K562 (cell line): ENCODE measurements around the gene ZFAND2B. TPM values are rescaled to one million over a fixed set of nuclear protein-coding genes. Genes with fewer than 3 reads are reported as not detected.

ENCODE experiments used
- C11orf30 ChIP-seq: fragments of 450-650 bp; IDR thresholded peaks from 2 replicates; pipeline ENCODE4 v1.6.1; 2016; ENCODE audit warnings: low read depth, mild to moderate bottlenecking
- CBFB ChIP-seq: sonication (generic); formaldehyde crosslinking; IDR thresholded peaks from 2 replicates; pipeline ENCODE4 v1.4.0; 2020; ENCODE audit warnings: mild to moderate bottlenecking, missing genetic modification reagents
- CEBPG ChIP-seq, 3 experiments: fragments of 200-800 bp in 1 of 3; sonication (Bioruptor generic) in 1 of 3; sonication (generic) in 1 of 3; formaldehyde crosslinking in 1 of 3; IDR thresholded peaks in 2 of 3; conservative IDR thresholded peaks in 1 of 3; 2 replicates each; pipeline versions ENCODE4 v1.6.1 to v1.8.0; 2016 to 2022; ENCODE audit warnings: missing compliant biosample characterization in 2 of 3, missing genetic modification characterization in 2 of 3, mild to moderate bottlenecking in 1 of 3, missing genetic modification reagents in 1 of 3
- CHD1 ChIP-seq: fragments of 200-600 bp; sonication (generic); IDR thresholded peaks from one replicate; pipeline ENCODE4 v1.6.1; 2012; ENCODE audit warnings: mild to moderate bottlenecking, moderate library complexity, low read length, inconsistent platforms
- ELF1 ChIP-seq: fragments of 200-800 bp; sonication (Bioruptor generic); IDR thresholded peaks from 2 replicates; pipeline ENCODE4 v1.6.1; 2016; ENCODE audit warnings: missing genetic modification characterization, missing compliant biosample characterization
- FOXP1 ChIP-seq: sonication (generic); formaldehyde crosslinking; IDR thresholded peaks from 2 replicates; pipeline ENCODE4 v1.8.0; 2022; ENCODE audit warnings: mild to moderate bottlenecking, missing genetic modification reagents
- ILK ChIP-seq: fragments of 450-650 bp; IDR thresholded peaks from 2 replicates; pipeline ENCODE4 v1.6.1; 2016; ENCODE audit warnings: missing genetic modification characterization, low read depth, mild to moderate bottlenecking, missing compliant biosample characterization, moderate library complexity, borderline replicate concordance
- KAT7 ChIP-seq: sonication (generic); formaldehyde crosslinking; IDR thresholded peaks from 2 replicates; pipeline ENCODE4 v1.8.0; 2022; ENCODE audit warnings: missing genetic modification reagents, mild to moderate bottlenecking, borderline replicate concordance
- KLF13 ChIP-seq: fragments of 450-650 bp; IDR thresholded peaks from 2 replicates; pipeline ENCODE4 v1.6.1; 2016; ENCODE audit warnings: missing genetic modification characterization, low read depth, mild to moderate bottlenecking, missing compliant biosample characterization, moderate library complexity, borderline replicate concordance
- MCM2 ChIP-seq: fragments of 450-650 bp; IDR thresholded peaks from 2 replicates; pipeline ENCODE4 v1.6.1; 2017; ENCODE audit warnings: low read depth, mild to moderate bottlenecking
- SMAD4 ChIP-seq: fragments of 250-450 bp; sonication (Bioruptor Pico); conservative IDR thresholded peaks from 2 replicates; pipeline ENCODE4 v1.8.0; 2021; ENCODE audit warnings: inconsistent platforms, mild to moderate bottlenecking, moderate library complexity
- TGIF2 ChIP-seq: sonication (generic); formaldehyde crosslinking; IDR thresholded peaks from 2 replicates; pipeline ENCODE4 v1.8.1; 2022; ENCODE audit warnings: mild to moderate bottlenecking, missing genetic modification reagents, moderate library complexity
- ZFP30 ChIP-seq: fragments of 250-450 bp; sonication (Bioruptor Pico); IDR thresholded peaks from 2 replicates; pipeline ENCODE4 v1.8.0; 2022; ENCODE audit warnings: moderate library complexity, mild to moderate bottlenecking, inconsistent platforms, borderline replicate concordance
- ZNF140 ChIP-seq: fragments of 250-450 bp; sonication (Bioruptor Pico); IDR thresholded peaks from 2 replicates; pipeline ENCODE4 v1.8.0; 2021; ENCODE audit warnings: moderate library complexity, mild to moderate bottlenecking, inconsistent platforms
- polyA plus RNA-seq, 8 experiments: library from polyadenylated mRNA; depleted of rRNA in 4 of 8; stranded (reverse) in 5 of 8; unstranded in 3 of 8; fragments of >200 nt; fragmentation: Nextera tagmentation in 2 of 8; fragmentation: Illumina TruSeq in 1 of 8; extraction: Ambion mirVana in 2 of 8; extraction: Trizol in 1 of 8; gene quantifications; 2 replicates each; pipeline versions ENCODE4 v1.2.1 to v1.2.3, GENCODE V29; 2011 to 2014; ENCODE audit warnings: inconsistent platforms in 1 of 8, missing spikeins in 1 of 8
- total RNA-seq, 7 experiments: library from RNA; depleted of rRNA in 6 of 7; stranded (reverse); fragments of >200 nt in 6 of 7; fragmentation: Illumina TruSeq in 2 of 7; extraction: Trizol in 2 of 7; gene quantifications; 2 replicates each; pipeline versions ENCODE4 v1.2.1 to v1.2.3, GENCODE V29; 2011 to 2021; ENCODE audit warnings: low replicate concordance in 1 of 7
- TF ChIP-seq, protein P1 (sequence below), 2 experiments: IDR thresholded peaks; 2 replicates each; pipeline ENCODE4 v1.6.1; 2012; ENCODE audit warnings: improper control_type of control experiment in 2 of 2, low read depth in 2 of 2, low read length in 2 of 2, borderline replicate concordance in 1 of 2
- TF ChIP-seq, protein P2 (sequence below): sonication (generic); formaldehyde crosslinking; IDR thresholded peaks from 2 replicates; pipeline ENCODE4 v1.8.0; 2022; ENCODE audit warnings: missing genetic modification reagents, mild to moderate bottlenecking, moderate library complexity, borderline replicate concordance
- TF ChIP-seq, protein P3 (sequence below): sonication (generic); formaldehyde crosslinking; IDR thresholded peaks from 2 replicates; pipeline ENCODE4 v1.8.0; 2022; ENCODE audit warnings: mild to moderate bottlenecking, missing genetic modification reagents

ZFAND2B gene
- total and polyA plus RNA-seq, 9 of the 15 experiments (the other 6 are each of a cell fraction or from before 2014, with no cell fraction given): 9.9 to 33.3 (median 26.1) TPM

- TF ChIP-seq KAT7 (CRISPR knock-in tag) (0 out of 2 replicates have a peak, but pooled peaks have one; percentile 16), CHD1 (no peak), ZNF140 (CRISPR knock-in tag) (no peak), KLF13 (tag) (no peak), TGIF2 (CRISPR knock-in tag) (no peak), MCM2 (no peak), ELF1 (0 out of 2 replicates have a peak, but pooled peaks have one; percentile 23), CBFB (CRISPR knock-in tag) (no peak), ILK (no peak), CEBPG (CRISPR knock-in tag; IDR thresholded peaks at IDR 0.05) (no peak), CEBPG (tag; conservative IDR thresholded peaks at IDR 0.05 in 1 of 2, IDR thresholded peaks at IDR 0.05 in 1 of 2) (0 out of 4 replicates have a peak, but pooled peaks have one; percentile 11 to 21), SMAD4 (CRISPR knock-in tag) (no peak), FOXP1 (CRISPR knock-in tag) (no peak), ZFP30 (CRISPR knock-in tag) (no peak), C11orf30 (peak; percentile 47)
- TF ChIP-seq, protein P1, sequence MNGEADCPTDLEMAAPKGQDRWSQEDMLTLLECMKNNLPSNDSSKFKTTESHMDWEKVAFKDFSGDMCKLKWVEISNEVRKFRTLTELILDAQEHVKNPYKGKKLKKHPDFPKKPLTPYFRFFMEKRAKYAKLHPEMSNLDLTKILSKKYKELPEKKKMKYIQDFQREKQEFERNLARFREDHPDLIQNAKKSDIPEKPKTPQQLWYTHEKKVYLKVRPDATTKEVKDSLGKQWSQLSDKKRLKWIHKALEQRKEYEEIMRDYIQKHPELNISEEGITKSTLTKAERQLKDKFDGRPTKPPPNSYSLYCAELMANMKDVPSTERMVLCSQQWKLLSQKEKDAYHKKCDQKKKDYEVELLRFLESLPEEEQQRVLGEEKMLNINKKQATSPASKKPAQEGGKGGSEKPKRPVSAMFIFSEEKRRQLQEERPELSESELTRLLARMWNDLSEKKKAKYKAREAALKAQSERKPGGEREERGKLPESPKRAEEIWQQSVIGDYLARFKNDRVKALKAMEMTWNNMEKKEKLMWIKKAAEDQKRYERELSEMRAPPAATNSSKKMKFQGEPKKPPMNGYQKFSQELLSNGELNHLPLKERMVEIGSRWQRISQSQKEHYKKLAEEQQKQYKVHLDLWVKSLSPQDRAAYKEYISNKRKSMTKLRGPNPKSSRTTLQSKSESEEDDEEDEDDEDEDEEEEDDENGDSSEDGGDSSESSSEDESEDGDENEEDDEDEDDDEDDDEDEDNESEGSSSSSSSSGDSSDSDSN (IDR thresholded peaks at IDR 0.05; ENCODE audit: borderline replicate concordance in 1 of 2, low read depth in 2 of 2, low read length in 2 of 2): no peak
- TF ChIP-seq, protein P2, sequence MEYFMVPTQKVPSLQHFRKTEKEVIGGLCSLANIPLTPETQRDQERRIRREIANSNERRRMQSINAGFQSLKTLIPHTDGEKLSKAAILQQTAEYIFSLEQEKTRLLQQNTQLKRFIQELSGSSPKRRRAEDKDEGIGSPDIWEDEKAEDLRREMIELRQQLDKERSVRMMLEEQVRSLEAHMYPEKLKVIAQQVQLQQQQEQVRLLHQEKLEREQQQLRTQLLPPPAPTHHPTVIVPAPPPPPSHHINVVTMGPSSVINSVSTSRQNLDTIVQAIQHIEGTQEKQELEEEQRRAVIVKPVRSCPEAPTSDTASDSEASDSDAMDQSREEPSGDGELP (CRISPR knock-in tag): no peak
- TF ChIP-seq, protein P3, sequence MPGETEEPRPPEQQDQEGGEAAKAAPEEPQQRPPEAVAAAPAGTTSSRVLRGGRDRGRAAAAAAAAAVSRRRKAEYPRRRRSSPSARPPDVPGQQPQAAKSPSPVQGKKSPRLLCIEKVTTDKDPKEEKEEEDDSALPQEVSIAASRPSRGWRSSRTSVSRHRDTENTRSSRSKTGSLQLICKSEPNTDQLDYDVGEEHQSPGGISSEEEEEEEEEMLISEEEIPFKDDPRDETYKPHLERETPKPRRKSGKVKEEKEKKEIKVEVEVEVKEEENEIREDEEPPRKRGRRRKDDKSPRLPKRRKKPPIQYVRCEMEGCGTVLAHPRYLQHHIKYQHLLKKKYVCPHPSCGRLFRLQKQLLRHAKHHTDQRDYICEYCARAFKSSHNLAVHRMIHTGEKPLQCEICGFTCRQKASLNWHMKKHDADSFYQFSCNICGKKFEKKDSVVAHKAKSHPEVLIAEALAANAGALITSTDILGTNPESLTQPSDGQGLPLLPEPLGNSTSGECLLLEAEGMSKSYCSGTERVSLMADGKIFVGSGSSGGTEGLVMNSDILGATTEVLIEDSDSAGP (CRISPR knock-in tag): no peak
Measured at GRCh38 chr2:219254590-219255201, 48.1 kb downstream of the ZFAND2B start (continued).
